Measurements from ENCODE around the gene ANK3.

Gene ANK3

DNA sequence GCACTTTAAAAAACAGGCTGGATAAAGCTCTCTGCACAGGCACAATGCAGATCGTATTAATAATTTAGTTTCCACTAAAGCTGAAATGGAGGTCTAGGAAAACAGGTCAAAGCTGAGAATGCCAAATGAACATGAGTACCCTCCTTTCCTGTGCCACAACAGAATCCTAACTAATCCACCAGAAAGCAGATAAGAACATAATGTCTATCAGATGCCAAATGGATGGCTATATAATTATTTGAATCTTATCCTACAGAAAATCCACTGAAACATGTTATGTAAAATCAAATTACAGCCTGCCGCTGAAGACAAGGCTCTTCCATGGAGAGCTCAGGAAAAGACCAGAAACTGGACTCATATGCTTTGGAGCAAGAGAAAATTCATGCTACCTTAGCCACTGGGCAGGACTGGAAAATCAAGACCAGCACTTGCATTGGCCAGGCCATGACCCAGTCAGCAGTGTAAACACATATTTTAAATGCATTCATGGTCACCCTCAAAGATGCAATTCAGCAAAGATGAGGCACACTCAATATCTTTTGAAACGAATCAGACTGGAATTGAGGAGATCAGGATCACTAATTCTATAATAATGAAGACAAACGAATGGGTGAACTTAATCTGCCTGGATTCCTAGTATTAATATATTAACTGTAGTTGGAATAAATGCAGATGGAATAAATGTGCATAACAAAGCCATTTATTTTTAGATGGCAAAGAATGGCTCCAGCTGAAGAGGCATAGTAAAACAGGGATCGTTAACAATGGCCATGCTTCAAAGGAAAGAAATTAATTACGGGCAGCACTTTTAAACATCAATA lies 13.2 kb downstream of the ANK3 start:
- DNase-seq (ENCODE audit: low spot score), result no peak

DNA sequence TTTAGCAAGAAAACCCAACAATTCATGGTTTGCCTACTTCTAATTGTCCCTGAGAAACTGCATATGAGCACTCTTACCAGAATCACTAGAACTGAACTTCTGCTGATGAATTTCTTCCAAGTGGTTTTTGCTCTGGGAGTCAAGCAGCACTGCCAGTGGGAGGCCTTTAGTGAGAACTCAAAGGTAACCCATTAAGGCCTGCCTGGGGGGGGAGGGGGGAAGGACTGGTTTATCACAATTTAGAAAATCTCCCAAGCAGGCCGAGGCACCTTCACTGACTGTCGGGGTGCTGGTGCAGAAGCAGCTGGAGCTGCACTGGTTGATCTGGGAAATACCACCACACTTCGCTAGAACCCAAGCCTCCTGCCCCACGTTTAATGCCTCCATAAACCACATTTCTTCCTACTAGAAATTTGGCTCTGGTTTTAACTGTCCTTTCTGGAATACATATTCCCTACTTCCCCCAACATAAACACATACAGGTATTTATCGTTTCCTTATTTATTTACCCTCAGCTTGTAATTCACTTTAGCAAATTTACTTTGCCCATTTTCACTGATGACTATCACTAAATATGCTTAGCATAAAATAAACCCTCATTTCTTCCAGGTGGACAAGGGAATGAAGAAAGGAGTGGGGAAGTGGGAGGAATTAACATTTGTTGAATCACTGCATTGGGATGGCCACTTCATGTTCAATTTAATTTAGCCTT lies 14.2 kb downstream of the ANK3 start:
- DNase-seq (ENCODE audit: low spot score), result no peak

DNA sequence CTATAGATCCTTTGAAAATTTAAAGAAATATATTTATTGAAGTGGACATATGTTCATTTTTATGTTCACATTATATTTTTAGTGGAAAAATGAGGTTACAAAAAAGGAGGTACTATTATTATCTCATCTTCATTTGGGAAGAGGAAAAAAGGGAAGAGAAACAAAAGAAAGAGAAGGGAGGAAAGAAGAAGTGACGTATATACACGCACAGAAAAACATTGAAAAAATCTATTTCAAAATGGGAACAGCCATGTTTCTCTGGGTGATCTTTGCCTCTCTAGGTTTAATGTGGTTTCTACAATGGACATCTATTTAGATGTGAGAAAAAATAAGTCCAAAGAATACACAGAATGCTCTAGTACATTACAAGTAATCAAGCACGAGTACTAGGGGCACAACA lies 14.8 kb downstream of the ANK3 start:
- DNase-seq (ENCODE audit: low spot score), result no peak

DNA sequence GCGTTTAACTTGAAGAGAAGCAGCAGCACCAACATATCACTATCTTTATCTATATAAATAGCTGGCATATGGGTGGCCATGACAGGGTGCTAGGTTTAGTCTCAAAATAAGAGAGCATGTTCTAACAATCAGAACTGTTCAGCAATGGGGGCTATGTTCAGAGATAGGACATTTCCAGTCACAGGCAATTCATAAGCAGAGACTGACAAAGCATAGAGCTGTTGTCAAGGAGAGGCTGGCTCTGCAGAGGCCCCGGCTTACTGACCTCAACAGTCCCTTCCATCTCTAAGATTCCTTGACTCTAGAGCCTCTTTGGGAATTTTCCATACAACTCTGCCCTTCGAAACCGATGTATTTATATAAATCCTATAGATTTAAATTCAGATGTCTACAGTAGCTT lies 17.2 kb downstream of the ANK3 start:
- no peak for DNase-seq (ENCODE audit: low spot score)

DNA sequence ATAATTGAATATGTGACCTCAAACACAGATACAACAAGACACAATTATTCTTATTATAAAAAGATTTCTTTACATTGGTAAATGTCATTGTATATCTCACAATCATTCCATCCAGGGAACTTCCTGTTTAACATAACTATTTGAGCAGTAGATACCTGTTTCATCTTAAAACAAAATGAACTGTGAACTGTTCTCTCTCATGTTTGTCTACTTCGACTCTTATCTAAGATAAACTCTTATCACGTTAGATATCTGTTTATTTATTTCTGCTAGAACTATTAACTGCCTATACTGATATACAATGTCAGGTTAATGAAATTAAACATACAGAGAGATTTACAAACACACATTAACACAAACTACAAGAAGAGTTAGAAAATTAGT lies 20.1 kb downstream of the ANK3 start:
- DNase-seq (ENCODE audit: low spot score), result no peak

DNA sequence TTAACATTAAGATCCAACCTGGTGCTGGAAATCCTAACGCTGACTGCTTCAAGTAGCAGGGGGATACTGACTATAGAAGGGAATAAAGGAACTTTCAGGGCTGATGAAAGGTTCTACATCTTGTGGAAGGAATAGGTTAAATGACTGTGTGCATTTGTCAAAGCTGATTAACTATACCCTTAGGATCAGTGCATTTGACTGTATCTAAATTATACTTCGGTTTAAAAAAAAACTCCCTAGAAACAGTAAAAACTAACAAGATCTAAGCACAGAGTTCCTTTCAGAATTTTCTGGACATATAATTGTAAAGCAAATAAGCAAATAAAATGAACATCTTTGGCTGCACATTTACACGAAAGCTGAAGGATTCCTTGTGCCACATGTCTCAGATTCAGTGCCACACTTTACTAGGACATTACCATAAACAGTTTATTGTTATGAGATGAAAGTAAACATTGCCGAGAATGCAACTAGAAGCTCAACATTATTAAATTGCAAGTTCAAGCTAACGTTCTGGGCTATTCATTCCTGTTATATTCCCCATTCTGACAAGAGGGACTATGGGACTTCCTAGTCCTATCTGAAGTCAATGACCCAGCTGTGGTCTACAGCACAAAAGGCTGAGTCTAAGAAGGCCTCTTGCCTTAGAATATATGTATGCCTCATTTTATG lies 20.7 kb downstream of the ANK3 start:
- no peak for DNase-seq (ENCODE audit: low spot score)

DNA sequence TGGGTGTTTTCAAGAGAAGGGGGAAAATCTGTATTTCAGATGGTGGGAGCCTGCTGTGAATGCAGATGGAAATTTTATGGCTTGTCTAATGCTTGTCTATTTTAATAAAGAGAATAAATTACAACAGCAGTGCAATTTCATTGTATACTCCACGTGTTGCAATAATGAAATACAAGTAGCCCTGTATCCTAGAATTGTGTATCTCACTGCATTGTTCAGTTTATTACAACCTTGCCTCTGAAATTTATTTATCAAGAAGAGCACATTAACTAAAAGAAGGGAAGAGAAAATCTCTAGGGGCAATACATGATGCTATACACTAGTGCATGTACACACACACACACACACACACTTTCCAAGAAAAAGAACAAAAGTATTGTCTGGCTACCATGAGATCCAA lies 21.8 kb downstream of the ANK3 start:
- DNase-seq (ENCODE audit: low spot score), result no peak

DNA sequence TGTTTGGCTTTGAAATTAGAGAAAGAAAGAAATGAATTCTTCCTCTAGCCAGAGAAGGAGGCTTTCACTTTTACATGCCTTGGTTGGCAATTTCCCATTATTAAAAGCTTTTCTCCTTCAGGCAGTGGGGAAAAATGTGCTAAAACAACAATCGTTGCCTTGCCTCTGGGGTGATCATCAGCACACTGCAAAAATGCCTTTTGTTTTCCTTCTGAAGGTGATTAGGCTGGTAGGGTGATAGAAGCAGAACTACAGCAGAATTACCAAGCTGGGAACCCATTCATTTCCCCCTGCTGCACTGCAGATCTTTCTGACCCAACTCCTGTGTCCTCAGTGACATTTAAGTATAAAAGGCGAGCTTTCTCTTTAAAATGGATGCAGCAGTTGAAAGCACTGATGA lies 22.2 kb downstream of the ANK3 start:
- no peak for DNase-seq (ENCODE audit: low spot score)

DNA sequence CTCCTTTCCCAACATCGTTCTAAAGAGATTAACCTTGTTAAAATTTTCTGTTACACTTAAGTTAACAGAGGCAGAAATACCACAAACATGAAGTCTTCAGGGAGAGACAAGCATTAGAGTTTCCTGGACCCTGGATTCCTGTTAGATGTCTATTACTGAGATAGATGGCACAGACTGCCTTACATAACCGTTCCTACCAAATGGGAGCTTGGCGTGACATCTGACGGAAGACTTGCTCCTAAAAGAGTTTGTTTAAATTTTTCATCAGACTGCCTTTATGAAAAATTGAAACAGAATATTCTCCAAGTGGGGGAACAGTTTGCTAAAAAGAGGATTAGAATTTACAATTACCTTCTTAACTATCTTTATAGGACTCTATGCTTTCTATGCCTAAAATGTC lies 22.7 kb downstream of the ANK3 start:
- DNase-seq (ENCODE audit: low spot score), result no peak

DNA sequence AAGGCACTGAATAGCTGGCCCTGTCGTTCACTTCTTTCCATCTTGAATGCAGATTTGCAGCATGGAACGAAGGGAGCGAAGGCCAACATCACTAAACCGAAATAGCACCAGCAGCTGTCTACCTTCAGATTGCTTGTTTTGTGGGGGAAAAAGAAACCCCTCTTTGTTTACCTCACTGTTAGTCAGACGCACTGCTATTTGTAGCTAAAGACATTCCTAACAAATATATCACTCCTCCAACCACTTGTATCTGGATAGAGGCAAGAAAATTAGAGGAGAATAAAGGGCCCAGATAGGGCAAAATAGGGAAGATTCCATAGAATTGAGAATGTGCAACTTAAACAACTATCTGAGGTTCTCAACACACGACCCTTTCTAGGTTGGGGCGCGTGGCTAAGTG lies 26.5 kb downstream of the ANK3 start:
- no peak for DNase-seq (ENCODE audit: low spot score)

DNA sequence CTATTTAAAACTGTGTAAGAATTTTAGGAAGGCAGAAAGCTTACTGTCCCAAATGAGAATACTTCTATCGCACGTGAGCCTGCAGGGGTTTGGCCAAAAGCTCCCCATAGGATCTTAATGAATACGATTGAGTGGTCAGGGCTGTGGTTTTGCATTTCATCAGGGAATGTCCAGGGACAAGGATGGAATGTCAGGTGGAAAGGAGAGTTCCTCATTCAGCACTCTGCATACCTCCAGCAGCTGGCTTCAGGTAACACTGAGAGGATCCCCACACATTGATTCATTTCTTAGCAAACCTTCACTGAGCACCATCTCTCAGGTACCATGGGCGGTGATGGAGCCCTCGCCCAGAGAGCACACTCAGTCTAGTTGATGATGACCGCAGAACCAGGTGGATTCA lies 27.2 kb downstream of the ANK3 start:
- DNase-seq (ENCODE audit: low spot score), result no peak

DNA sequence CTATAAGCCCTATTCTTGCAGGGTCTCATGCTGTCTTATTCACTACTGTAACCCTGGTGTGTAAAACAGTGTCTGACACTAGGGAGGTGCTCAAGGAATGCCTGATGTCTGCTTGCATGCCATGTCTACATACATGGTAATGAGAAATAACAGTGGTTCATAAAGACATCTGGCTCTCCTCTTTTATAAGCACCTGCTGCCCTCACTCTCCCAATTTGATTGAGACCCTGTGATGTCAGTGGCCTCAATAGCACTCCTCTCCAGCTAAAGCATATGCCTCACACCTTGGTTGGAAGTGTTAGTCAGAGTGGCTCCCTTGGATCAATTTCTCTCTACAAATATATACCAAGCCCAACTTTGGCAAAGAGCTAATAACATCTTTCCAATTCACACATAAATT lies 30.6 kb downstream of the ANK3 start:
- no peak for DNase-seq (ENCODE audit: low spot score)

DNA sequence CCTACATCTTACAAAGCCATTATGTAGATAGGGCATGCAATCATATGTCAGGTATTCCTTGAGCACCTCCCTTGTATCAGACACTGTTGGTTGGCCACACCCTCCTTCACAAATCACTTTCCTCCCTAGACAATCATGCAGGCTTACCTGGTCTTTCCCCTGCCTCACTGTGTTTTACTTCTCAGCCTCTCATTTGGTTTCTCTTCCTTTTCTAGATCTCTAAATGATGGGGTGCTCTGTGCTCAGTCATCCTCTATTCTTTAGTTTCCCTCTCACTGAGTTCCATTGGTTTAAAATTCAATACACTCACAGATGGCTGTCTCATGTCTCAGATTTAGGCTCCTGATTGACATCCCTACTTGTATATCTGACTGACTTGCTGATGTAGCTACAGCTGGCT lies 31.4 kb downstream of the ANK3 start:
- no peak for DNase-seq (ENCODE audit: low spot score)

DNA sequence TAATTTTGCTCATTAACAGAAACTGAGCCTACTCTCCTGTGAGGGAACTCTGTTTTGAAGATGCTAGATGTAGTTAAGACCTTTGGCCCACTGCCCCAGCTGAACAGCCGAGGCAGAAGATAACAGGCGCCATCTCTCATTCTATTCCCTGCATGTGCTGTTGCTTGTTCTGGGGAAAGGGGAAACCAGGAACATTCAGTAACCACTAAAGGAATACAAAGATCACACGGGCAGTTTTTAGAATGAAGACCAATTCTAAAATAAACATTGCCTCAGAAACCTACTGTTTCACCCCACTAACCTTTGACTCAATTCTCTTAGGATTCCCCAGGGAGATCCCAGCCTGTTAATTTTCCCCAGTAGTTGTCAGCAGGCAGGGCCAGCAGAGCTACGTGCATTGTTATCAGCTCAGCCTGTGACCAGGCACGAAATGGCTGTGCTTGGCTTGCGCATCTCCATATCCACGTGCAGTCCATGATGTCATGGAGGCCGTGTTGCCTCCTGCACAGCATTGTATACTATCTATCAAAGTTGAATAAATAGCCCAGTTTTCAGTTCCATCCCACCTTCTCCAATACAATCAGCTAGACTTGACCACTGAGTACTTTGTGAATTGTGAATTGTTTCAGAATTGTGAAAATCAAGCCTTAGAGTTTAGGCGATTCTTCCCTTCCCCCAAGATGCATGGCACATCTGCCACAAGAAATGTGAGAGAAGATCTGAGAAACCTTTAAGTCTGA lies 36.0 kb downstream of the ANK3 start:
- no peak for DNase-seq (ENCODE audit: low spot score)

DNA sequence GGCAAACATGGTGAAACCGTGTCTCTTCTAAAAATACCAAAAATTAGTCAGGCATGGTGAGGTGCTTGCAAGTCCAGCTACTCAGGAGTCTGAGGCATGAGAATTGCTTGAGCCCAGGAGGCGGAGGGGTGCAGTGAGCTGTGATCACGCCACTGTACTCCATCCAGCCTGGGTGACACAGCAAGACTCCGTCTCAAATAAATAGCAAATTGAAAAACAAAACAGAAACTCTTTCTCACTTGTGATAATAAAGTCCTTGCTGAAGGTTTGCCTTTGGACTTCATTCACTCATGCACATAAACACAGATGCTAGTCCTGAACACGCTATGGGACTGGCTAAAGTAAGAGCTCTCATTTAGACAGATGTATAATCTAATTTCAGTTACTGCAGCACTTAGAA lies 37.6 kb downstream of the ANK3 start:
- no peak for DNase-seq (ENCODE audit: low spot score)

DNA sequence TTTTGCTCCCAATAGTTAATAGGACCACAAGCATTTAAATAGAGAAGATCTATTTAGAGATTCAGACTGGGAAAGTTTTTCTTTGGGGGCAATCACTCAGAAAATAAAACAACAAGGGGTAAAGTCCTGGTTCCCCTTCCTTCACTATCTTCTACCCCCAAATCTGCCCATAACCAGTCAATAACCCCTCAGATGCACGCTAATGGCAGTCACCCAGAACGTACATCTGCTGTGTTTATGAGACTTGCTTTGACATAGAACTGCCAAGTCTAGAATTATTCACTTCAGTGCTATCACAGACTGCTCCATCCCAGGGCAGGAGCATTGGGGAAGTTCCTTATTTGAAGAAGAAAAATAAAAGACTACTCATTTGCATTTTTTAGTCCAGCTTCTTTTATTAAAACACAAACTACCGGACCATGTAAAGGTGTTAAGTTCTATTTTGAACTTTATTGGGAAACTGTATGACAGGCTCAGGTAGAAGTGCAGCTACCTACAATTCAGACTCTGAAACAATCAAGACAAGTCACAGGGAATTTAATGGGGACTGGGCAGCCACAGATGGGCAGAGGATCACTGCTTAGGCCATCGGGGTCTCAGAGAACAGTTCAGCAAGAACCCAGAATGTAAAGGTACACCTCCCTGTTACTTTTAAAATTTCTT lies 38.4 kb downstream of the ANK3 start:
- DNase-seq (ENCODE audit: low spot score), result no peak

DNA sequence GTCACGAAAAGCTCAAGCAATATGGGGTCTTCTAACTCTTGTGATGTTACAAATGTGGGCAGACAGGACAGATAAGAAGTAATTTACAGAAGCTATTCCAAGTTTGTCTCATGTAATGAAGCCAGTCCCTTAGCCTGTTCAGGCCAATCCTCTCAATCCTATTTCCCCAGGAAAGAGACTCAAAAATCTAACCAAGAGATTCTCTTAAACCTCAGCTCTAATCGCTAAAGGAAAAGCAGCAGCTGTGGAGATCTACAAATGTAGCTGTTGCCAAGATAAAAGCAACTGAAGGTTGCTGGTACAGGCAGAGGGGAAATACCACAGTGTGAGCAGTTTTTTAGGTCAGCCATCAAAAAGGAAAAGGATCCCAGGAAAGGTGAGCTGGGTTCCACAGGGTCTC lies 39.3 kb downstream of the ANK3 start:
- DNase-seq (ENCODE audit: low spot score), result no peak

DNA sequence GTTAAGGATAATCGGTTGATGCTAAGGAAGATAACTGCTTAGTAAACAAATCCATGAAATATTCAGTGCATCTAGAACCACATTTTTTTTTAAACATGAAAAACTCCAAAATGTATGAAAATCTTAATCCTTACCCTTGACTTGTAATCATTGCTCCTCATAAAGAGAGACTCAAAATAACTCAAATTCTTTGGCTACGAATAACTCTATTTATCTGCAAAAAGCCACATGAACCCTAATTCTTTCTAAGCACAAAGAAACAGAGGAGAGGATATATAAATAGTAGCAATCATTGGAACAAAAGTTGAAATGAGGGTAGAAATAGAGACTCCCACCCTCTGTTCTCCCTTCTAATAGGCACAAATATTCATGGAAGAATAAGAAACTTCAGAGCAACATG lies 40.2 kb downstream of the ANK3 start:
- DNase-seq (ENCODE audit: low spot score), result no peak

DNA sequence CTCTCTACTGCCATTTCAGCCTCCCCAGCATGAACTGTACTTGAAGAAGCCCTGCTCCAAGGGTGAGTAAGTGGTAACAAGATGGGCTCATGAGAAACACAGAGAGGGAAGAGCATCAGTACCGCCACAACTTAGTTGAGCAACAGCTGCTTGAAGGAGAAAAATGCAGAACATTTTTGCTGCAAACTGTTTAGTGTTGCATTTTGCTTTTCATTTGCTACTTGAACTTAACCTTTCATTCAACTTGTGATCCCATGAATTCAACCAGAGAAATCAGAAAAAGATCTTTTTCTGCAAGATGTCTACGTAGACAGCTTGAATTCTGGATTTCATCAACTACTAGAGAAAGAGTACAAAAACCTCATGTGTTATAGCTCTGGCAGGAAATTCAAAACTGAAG lies 40.7 kb downstream of the ANK3 start:
- no peak for DNase-seq (ENCODE audit: low spot score)

DNA sequence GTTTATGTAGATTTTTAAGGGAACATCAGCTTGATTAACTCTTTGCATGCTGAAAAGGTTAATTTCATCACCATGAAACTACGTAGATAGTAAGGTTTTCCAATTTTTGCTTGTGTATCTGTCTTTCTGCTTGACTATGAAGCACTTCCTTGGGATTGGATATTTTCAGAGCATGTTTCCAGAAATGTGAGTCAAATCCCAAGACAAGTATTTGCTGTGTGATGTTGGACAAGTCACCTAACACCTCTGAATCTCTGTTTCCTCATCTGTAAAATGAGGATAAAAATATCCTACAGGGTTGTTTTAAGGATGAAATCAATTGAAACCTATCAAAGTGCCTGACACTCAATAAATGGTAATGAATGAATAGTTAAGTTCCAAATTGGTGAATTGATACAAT lies 42.4 kb downstream of the ANK3 start:
- no peak for DNase-seq (ENCODE audit: low spot score)

DNA sequence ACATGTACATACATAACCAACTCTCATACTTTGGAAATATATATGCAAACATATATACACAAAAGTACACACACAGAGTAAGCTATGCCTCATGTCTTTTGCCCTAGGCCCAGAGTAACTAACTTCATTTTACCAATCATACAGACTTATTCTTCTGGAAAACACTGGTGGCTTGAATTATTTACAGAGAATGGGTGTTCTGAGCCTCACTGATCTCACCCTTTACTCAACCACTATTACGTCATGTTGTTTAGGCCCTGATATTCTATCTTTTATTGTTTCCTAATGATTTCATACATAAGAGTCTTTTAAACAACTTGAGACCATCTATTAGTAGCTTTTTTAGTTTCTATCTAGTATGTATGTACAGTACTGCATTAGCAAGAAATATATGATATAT lies 43.0 kb downstream of the ANK3 start:
- DNase-seq (ENCODE audit: low spot score), result no peak

DNA sequence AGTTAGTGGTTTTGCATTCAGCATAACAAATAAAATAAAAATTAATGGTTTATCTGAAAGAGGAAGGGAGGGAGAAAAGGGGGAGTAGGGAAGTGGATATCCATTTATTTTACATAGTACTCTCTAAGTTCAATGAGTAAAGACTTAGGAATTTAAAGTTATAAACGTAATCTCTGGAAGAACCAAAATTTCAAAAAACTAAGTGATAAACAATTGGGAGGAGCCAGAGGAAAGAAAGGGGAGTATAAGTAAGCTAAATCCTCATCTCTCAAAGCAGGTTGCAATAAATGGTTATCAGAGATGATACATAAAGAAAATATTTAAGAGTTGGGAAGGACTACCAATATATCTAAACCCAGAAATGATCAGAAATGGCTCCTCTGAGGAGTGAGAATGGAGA lies 46.4 kb downstream of the ANK3 start:
- no peak for DNase-seq (ENCODE audit: low spot score)

All from CD4-positive, alpha-beta T cell treated with Interleukin-15 for 4 hours (primary cell).